RPMI7951 (cell line): ENCODE results near the gene MYH9. TPM values are rescaled to one million over a fixed set of nuclear protein-coding genes. Genes with fewer than 3 reads are reported as not detected.
"Not testable (repeated sequence)": the region's sequence is repeated elsewhere in the genome, so short reads cannot be mapped to it uniquely, and the experiment has no call there.

Experiments
- DNase-seq: peaks from one replicate; pipeline ENCODE4 v3.0.0-alpha.2; 2012; ENCODE audit warnings: low read depth
- total RNA-seq: library from RNA; depleted of rRNA; stranded (reverse); fragments of >200 nt; shearing (Covaris generic); gene quantifications from 2 replicates; pipeline ENCODE4 v1.2.3, GENCODE V29; 2014

Gene MYH9
- total RNA-seq, 1 experiment from 2014 or later = 260 TPM

- peak; percentile 82 for DNase-seq
Observed at GRCh38 chr22:36415415-36416168, 27.8 kb upstream of the MYH9 start.

- peak; percentile 85 for DNase-seq
Observed at GRCh38 chr22:36413022-36413775, 25.4 kb upstream of the MYH9 start.

- DNase-seq = no peak
Observed at GRCh38 chr22:36411589-36412258, 24.0 kb upstream of the MYH9 start.

- DNase-seq = no peak
Observed at GRCh38 chr22:36409911-36410756, 22.4 kb upstream of the MYH9 start.

- not testable (repeated sequence) for DNase-seq
Observed at GRCh38 chr22:36409554-36409910, 21.8 kb upstream of the MYH9 start.

- no peak for DNase-seq
Observed at GRCh38 chr22:36409056-36409455, 21.3 kb upstream of the MYH9 start.

- DNase-seq = peak; percentile 65
Observed at GRCh38 chr22:36406721-36407120, 19.0 kb upstream of the MYH9 start.

GRCh38 chr22:36405671-36406538 is 18.1 kb upstream of the MYH9 start:
- peak; percentile 62 for DNase-seq

GRCh38 chr22:36405221-36405661 is 17.5 kb upstream of the MYH9 start:
- no peak for DNase-seq

GRCh38 chr22:36404446-36404845 is 16.7 kb upstream of the MYH9 start:
- no peak for DNase-seq

GRCh38 chr22:36399472-36399778 is 11.7 kb upstream of the MYH9 start:
- no peak for DNase-seq

GRCh38 chr22:36398601-36399471 is 11.1 kb upstream of the MYH9 start:
- DNase-seq = peak; percentile 37

GRCh38 chr22:36397131-36398093 is 9.6 kb upstream of the MYH9 start:
- peak; percentile 36 for DNase-seq

GRCh38 chr22:36395915-36396314 is 8.1 kb upstream of the MYH9 start:
- DNase-seq = peak; percentile 47

GRCh38 chr22:36395055-36395849 is 7.5 kb upstream of the MYH9 start:
- DNase-seq = no peak

GRCh38 chr22:36391638-36392037 is 3.9 kb upstream of the MYH9 start:
- no peak for DNase-seq

- not testable (repeated sequence) for DNase-seq
Observed at GRCh38 chr22:36389122-36389521, 1.4 kb upstream of the MYH9 start.

GRCh38 chr22:36387709-36387958 is 133 bp downstream of the MYH9 start:
- DNase-seq = no peak
